Muscle layer of colon (tissue), 2 donors: ENCODE data around the gene MTHFS.
"Not testable (repeated sequence)": the region's sequence is repeated elsewhere in the genome, so short reads cannot be mapped to it uniquely, and the experiment has no call there.

Experiments
- H3K27ac ChIP-seq: one replicate; pipeline ENCODE4 v1.7.0; 2013; ENCODE audit warnings: low read depth, mild to moderate bottlenecking, low read length, moderate library complexity
- H3K27me3 ChIP-seq, 2 donors: one replicate each; pipeline ENCODE4 v1.7.0; 2013; ENCODE audit warnings: low read length in 2 of 2, mild to moderate bottlenecking in 2 of 2; ENCODE audit not compliant: insufficient read depth in 2 of 2, control insufficient read depth in 1 of 2
- H3K36me3 ChIP-seq: one replicate; pipeline ENCODE4 v1.7.0; 2013; ENCODE audit warnings: mild to moderate bottlenecking, low read length; ENCODE audit not compliant: insufficient read depth
- H3K4me1 ChIP-seq: one replicate; pipeline ENCODE4 v1.7.0; 2013; ENCODE audit warnings: mild to moderate bottlenecking, low read length; ENCODE audit not compliant: insufficient read depth
- H3K4me3 ChIP-seq, 2 donors: one replicate each; pipeline ENCODE4 v1.7.0; 2013; ENCODE audit warnings: low read length in 2 of 2, low read depth in 1 of 2, mild to moderate bottlenecking in 1 of 2, moderate library complexity in 1 of 2
- H3K9ac ChIP-seq: one replicate; pipeline ENCODE4 v1.7.0; 2013; ENCODE audit warnings: low read length
- H3K9me3 ChIP-seq: one replicate; pipeline ENCODE4 v1.7.0; 2013; ENCODE audit warnings: mild to moderate bottlenecking, low read length
- donor health status: abdominal sarcoma.
- donor health status: Adenocarcinoma of cecum.

The MTHFS gene

GRCh38 chr15:79926116-79926515, 29.3 kb upstream of the MTHFS start:
- not testable (repeated sequence) for H3K27ac ChIP-seq, H3K9me3 ChIP-seq, H3K4me3 ChIP-seq, H3K4me1 ChIP-seq, H3K9ac ChIP-seq, H3K36me3 ChIP-seq, H3K27me3 ChIP-seq

- Histone ChIP-seq H3K9ac (peak overlapping the region; percentile 41), H3K9me3 (no peaks in the 10 kb centered on the region), H3K36me3 (no peaks in the 10 kb centered on the region), H3K4me1 (peaks cover 7% of the 10 kb centered on the region), H3K4me3 (peak overlapping the region in 1 of 2 donors; percentile 79), H3K27ac (peak overlapping the region; percentile 89), H3K27me3 (no peaks in the 10 kb centered on the region)
Measured at GRCh38 chr15:79924379-79924778, 27.6 kb upstream of the MTHFS start.

GRCh38 chr15:79923515-79924169, 26.8 kb upstream of the MTHFS start:
- Histone ChIP-seq H3K4me3 (peak overlapping the region; percentile 73 to 79), H3K27ac (peak overlapping the region; percentile 89), H3K36me3 (no peaks in the 10 kb centered on the region), H3K9ac (peak overlapping the region; percentile 41), H3K4me1 (peaks cover 7% of the 10 kb centered on the region), H3K9me3 (no peaks in the 10 kb centered on the region), H3K27me3 (no peaks in the 10 kb centered on the region)

GRCh38 chr15:79923079-79923514, 26.3 kb upstream of the MTHFS start:
- peak overlapping the region; percentile 41 for H3K9ac ChIP-seq
- no peaks in the 10 kb centered on the region for H3K9me3 ChIP-seq
- peak overlapping the region; percentile 73 to 79 for H3K4me3 ChIP-seq
- H3K36me3 ChIP-seq: no peaks in the 10 kb centered on the region
- peaks cover 7% of the 10 kb centered on the region for H3K4me1 ChIP-seq
- no peaks in the 10 kb centered on the region for H3K27me3 ChIP-seq
- peak overlapping the region; percentile 89 for H3K27ac ChIP-seq

GRCh38 chr15:79922512-79923078, 25.8 kb upstream of the MTHFS start:
- Histone ChIP-seq H3K9me3 (no peaks in the 10 kb centered on the region), H3K4me1 (peaks cover 7% of the 10 kb centered on the region), H3K4me3 (peak overlapping the region; percentile 73 to 79), H3K9ac (peak overlapping the region; percentile 41), H3K36me3 (no peaks in the 10 kb centered on the region), H3K27ac (peak overlapping the region; percentile 89), H3K27me3 (no peaks in the 10 kb centered on the region)

GRCh38 chr15:79919749-79920511, 23.1 kb upstream of the MTHFS start:
- H3K36me3 ChIP-seq: no peaks in the 10 kb centered on the region
- no peak overlapping the region for H3K9ac ChIP-seq
- peaks cover 7% of the 10 kb centered on the region for H3K4me1 ChIP-seq
- H3K9me3 ChIP-seq: no peaks in the 10 kb centered on the region
- no peaks in the 10 kb centered on the region for H3K27me3 ChIP-seq
- H3K27ac ChIP-seq: no peak overlapping the region
- H3K4me3 ChIP-seq: no peak overlapping the region

DNA sequence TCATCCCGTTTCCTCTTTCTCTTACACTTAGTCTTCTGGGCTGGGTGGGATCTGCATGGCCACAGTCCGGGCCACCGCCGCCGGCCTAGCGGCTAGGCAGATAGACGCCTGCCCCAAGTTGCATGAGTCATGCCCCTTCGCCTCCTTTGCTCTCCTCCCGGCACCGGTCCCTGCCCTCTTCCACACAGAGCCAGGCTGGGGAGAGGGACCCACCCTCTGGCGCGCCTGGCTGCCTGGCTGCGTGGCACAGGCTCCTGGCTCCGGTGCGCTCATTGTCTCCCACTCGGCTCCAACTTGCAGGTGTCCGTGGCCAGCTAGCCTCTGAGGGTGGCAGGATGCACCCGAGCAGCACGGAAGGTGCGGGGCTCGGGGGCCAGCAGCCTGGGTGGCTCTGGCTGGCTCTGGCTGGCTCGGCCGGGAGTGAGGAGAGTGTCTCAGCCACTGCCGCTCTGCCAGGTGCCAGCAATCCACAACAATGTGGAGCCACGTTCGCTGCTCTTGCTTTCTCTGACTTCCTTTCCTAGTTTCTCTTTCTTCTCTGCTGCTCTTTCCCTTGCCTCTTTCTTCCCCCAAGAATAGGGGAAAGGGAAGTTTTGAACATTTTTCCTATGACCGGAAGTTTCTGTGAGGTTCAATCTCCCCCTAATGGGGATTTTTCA, 22.4 kb upstream of the MTHFS start:
- Histone ChIP-seq H3K27ac (no peak overlapping the region), H3K36me3 (no peaks in the 10 kb centered on the region), H3K27me3 (no peaks in the 10 kb centered on the region), H3K9me3 (no peaks in the 10 kb centered on the region), H3K4me1 (peaks cover 3% of the 10 kb centered on the region), H3K4me3 (no peak overlapping the region), H3K9ac (no peak overlapping the region)

DNA sequence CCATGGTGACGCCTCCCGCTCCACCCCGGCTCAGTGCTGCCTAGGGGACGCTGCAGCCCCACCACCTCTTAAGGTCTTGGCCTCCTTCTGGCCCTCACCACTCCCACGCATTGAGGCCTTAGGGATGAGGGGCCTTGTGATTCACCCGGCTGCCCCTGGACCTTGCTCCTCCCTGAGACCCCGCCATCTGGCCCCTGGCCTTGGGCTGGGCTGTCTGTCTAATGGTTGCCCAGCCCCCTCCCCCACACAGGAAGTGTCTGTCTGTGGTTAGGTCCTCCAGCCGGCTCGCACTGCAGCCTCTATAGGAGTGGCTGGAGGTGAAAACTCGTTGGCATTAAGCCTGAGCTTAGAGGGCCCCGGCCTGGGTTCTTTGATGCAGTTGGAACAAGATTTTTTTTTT, 21.5 kb upstream of the MTHFS start:
- H3K36me3 ChIP-seq: no peaks in the 10 kb centered on the region
- no peak overlapping the region for H3K27ac ChIP-seq
- H3K9ac ChIP-seq: no peak overlapping the region
- H3K4me3 ChIP-seq: no peak overlapping the region
- H3K4me1 ChIP-seq: peaks cover 3% of the 10 kb centered on the region
- no peaks in the 10 kb centered on the region for H3K9me3 ChIP-seq
- no peaks in the 10 kb centered on the region for H3K27me3 ChIP-seq

- H3K36me3 ChIP-seq: no peaks in the 10 kb centered on the region
- no peak overlapping the region for H3K27ac ChIP-seq
- H3K9me3 ChIP-seq: no peaks in the 10 kb centered on the region
- H3K4me1 ChIP-seq: no peaks in the 10 kb centered on the region
- H3K27me3 ChIP-seq: no peaks in the 10 kb centered on the region
- no peak overlapping the region for H3K9ac ChIP-seq
- no peak overlapping the region for H3K4me3 ChIP-seq
Measured at GRCh38 chr15:79916502-79917132, 19.8 kb upstream of the MTHFS start.

GRCh38 chr15:79915776-79916501, 19.1 kb upstream of the MTHFS start:
- H3K9ac ChIP-seq, H3K36me3 ChIP-seq, H3K9me3 ChIP-seq, H3K4me3 ChIP-seq, H3K4me1 ChIP-seq, H3K27me3 ChIP-seq, H3K27ac ChIP-seq: not testable (repeated sequence)
